HG03280 (cell line): ENCODE measurements around the gene VTI1B.
"Not testable (repeated sequence)": the region's sequence is repeated elsewhere in the genome, so short reads cannot be mapped to it uniquely, and the experiment has no call there.

ENCODE experiments used
- ATAC-seq: cut with Tn5 transposase; IDR thresholded peaks from one replicate; pipeline ENCODE4 v1.9.1; 2021; ENCODE audit warnings: mild to moderate bottlenecking, moderate library complexity; ENCODE audit not compliant: unreplicated experiment

The VTI1B gene

DNA sequence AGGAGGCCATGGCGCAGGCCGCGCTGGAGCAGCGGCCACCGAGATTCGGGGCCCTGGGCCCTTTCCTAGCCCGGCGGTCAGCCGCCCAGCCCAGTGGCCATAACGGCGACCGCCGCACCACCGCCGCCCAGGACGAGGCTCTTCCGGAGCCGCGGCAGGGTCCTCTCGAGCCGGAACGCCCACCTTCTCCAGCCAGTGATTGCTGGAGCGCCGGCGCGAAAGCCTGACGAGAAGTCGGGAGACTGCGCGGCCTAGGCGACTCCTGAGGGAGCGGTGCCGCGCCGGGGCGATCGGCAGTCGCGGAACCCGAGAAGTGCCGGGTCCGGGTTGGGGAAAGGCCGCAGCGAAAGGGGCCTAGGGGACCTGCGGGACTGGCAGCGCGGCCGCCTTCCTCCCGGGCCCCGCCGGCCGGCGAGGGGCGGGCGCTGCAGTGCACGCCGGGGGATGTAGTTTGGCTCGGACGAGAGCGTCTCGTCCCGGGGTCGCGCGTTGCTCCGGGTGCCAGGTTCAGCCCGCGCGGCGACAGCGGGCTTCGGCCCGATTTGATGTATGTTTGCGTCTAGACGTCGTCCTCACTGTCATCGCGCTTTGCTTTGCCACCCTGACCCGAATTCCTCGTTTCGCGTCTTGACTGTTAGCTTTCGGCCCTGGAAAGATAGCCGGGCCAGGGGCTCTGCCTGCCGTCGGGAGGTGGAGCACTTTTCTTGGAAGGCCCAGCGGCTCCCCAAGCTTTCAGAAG, at the start of gene VTI1B:
Gene VTI1B, minus strand, starts transcription at position 153 of the 739 bp plus-strand sequence. Its CDS starts 143 bp downstream, at position 10.
- peak; percentile 94 for ATAC-seq

GRCh38 chr14:67722293-67722692, 47.9 kb upstream of the VTI1B start:
- ATAC-seq, result no peak

- no peak for ATAC-seq
Measured at GRCh38 chr14:67721875-67722274, 47.4 kb upstream of the VTI1B start.

DNA sequence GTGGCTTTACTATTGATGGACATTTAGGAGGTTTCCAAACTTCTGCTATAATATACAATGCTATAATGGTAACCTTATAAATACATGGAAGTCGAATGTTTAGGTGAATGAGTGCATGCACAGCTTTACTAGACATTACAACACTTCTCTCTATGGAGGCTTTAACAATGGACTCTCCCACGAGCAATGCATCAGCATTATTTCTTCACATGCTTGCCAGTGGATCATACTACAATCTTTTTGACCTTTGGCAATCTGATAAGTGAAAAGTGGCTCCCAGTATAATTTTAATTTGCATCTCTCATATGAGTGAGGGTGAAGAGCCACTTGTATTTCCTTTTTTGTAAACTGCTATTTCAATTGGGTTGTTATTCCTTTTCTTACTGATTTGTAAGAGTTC, 45.4 kb upstream of the VTI1B start:
- ATAC-seq, result no peak

GRCh38 chr14:67719385-67719784, 45.0 kb upstream of the VTI1B start:
- ATAC-seq, result not testable (repeated sequence)

DNA sequence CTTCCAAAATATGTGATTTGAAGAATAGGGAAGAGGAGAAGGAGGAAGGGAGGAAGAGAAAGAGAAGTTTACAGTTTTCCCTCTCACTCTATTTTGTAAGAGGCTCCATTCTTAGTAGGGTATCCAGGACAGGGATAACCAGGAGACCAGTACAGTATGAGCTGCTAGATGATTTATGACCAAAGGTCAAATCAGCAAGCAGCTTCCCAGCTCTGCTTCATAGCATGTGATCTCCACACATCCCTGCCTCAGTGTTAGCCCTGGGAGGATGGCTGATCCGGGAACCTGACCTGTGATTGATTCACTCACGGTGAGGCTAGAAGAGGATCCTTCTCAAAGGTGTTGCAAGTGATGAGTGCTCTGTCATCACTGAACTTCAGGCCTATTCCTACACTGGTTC, 43.8 kb upstream of the VTI1B start:
- no peak for ATAC-seq

DNA sequence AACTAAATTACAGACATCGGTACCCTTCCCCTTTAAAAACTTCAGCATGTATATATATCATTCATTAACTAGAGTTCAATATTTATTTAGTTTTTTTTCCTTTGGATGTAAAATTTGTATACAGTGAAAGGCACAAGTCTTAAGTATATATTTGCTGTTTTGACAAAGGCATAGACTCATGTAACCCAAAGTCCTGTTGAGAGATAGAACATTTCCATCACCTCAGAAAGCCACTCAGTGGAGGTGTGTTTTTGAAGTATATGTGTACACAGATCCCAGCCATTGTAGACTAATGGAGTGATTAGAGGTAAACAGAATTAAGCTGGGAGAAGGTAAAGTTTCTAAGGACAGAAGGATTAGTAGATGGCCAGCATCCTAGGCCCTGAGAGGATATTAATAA, 42.6 kb upstream of the VTI1B start:
- no peak for ATAC-seq

- ATAC-seq, result no peak
Measured at GRCh38 chr14:67710209-67710608, 35.8 kb upstream of the VTI1B start.

- not testable (repeated sequence) for ATAC-seq
Measured at GRCh38 chr14:67709796-67710195, 35.4 kb upstream of the VTI1B start.

GRCh38 chr14:67709346-67709745, 34.9 kb upstream of the VTI1B start:
- ATAC-seq, result not testable (repeated sequence)

DNA sequence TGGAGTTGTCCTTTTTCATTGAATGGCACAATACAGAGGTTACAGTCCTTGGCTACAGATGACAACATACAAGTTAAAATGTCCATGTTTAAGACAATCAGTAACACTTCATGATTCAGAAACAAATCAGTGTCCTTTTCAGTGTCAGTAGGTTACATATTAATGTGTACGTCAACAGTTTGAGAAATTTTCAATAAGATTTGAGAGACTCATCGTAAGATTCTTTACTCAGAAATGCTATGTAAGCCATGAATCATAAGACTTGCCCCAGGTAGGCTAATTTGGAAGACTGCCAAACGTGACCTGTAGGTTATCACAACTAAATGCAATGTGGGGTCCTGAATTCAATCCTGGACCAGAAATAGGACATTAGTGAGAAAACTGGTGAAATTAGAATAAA, 30.8 kb upstream of the VTI1B start:
- ATAC-seq, result no peak

DNA sequence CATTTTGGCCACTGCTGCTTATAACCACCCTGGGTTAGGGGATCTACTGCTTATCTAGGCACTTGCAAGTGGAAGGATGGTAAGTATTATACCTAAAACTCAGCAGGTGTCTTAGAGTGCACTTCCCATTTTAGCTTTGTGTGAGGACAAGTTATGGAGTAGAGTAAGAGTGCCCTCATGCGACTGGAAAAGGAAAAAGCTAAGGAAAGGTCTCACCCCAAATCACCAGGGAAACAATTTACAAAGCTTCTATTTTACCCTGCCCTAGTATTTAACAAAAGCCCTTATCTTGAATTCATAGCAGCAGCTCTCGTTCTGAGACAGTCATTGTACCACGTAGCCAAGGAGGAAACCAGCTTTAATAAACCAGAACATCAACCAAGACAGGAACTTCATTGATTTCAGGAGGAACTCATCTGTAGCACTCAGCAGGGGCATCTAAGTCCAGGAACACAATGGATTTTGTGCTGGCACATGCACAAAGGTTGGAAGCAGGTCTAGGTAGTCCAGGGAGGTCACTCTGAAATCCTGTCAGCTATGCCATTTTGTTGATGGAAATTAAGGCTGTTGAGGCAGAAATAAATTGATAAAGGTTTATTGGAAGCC, 30.2 kb upstream of the VTI1B start:
- no peak for ATAC-seq

DNA sequence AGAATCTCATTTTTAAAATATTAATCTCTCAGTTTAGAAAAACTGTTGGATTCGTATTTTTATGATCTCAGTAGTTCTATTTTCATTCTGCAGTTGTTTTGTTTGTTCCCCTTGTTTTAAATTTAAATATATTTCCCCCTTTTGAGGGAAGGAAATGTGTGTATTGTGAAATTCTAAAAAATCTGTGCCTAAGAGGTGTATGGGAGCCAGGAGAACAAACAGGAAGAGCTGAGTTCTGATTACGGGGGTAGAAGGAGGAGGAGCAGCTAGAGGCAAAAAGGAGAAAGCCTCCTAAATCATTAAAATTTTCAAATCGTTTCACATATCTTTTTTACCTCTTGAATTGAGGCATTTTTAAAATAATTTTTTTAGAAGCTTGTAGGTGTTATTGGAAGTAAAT, 29.6 kb upstream of the VTI1B start:
- no peak for ATAC-seq

GRCh38 chr14:67701492-67701891, 27.1 kb upstream of the VTI1B start, which contains the start of gene RDH12:
Gene RDH12, plus strand, starts transcription at chr14:67701886. Its CDS starts 20,757 bp downstream, at chr14:67722643.
- ATAC-seq, result not testable (repeated sequence)

DNA sequence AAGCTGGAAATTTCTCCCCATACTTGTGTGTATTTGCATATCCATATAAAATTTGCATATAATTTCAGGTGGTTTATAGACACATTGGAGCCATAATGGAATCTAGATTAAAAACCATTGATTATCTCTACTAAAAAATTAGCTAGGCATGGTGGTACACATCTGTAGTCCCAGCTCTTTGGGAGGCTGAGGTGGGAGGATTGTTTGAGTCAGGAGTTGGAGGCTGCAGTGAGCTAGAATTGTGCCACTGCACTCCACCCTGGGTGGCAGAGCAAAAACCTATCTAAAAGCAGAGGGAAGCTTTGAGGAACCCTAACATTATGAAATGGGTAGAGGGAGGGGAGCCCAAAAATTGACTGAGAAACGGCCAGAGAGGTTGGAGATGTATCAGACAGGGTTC, 23.7 kb upstream of the VTI1B start:
- ATAC-seq, result no peak

DNA sequence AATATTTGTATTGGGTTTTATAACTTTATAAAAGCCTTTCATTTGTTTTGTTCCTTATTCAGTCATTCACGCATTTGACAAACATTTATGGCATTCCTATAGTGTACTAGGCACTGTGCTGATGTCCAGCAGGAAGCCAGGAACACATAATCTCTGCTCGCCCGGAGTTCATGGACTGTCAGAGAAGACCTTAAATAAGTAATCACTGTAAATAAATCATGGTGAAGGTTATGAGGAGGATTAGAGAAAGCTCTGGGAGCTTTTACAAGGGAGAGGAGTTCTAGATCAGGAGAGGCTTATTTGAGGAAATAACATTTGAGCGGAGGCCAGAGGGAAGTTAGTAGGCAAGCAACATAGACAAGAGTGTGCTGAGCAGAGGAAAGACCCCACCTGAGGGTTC, 22.6 kb upstream of the VTI1B start:
- ATAC-seq, result no peak

- peak; percentile 92 for ATAC-seq
Measured at GRCh38 chr14:67695394-67695949, 21.0 kb upstream of the VTI1B start, which contains the start of gene RDH11. Gene RDH11, minus strand, starts transcription at chr14:67695764. Its CDS starts 61 bp downstream, at chr14:67695703.

DNA sequence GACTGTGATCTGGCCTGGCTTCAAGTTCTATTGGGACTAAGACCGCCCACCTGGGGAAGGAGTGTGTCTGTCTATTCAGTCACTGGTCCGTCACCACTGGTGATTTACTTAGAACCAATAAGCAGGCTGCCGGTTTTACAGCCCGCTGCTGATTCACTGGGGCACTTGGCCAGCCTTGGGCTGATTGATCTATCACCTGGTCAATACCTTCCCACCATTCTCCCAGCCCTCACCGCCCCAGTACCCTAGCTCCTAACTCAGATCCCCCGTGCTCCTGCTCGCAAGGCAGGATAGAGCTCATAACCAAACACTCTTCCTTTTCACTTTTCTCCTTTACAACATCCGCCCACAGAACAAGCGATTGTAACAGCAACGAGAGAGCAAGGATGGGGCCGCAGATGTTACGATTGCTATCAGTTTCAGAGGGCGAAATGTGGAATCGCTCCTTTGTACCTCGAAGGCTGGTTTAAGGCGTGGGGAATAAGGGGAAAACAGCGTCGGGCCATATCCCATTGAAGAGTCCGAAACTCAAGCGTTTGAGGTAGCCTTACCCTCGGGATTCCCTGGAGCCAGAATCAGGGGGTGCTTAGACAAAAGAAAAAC, 20.5 kb upstream of the VTI1B start:
- peak; percentile 76 for ATAC-seq

DNA sequence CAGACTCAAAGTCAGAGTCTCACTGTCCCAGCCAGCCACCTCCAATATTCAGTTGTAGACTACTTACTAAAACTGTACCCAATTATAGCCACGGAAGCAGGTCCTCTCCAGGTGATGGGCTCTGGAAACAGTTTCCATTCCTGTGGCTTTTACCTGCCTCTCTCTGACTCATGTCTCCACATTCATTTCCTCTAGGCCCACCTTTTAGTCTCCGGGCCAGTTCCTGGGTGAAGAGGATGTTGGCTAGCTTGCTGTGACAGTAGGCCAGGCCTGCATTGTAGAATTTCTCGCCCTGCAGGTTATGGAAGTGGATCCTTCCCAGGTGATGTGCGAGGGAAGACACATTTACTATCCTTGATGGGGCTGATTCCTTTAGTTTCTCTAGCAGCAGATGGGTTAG, 15.6 kb upstream of the VTI1B start:
- ATAC-seq, result no peak

GRCh38 chr14:67683842-67684241, 9.4 kb upstream of the VTI1B start:
- no peak for ATAC-seq

- no peak for ATAC-seq
Measured at GRCh38 chr14:67680941-67681340, 6.5 kb upstream of the VTI1B start.
